Adrenal gland (tissue), 12 donors: Measurements from ENCODE around the gene OR11H7. TPM values are rescaled to one million over a fixed set of nuclear protein-coding genes. Genes with fewer than 3 reads are reported as not detected.

Experiments
- DNase-seq, 7 donors: peaks; one replicate each; pipeline ENCODE4 v3.0.0-alpha.2; 2019 to 2020
- H3K27ac ChIP-seq, 5 donors: fragments of 200-600 bp; sonication (generic) in 4 of 5; 1 replicate in 3 of 5; 2 replicates in 2 of 5; pipeline versions ENCODE4 v1.5.1 to v1.8.0; 2016 to 2020; ENCODE audit warnings: mild to moderate bottlenecking in 1 of 5
- H3K27me3 ChIP-seq: fragments of 200-600 bp; 2 replicates; pipeline ENCODE4 v1.8.0; 2021
- H3K36me3 ChIP-seq, 2 donors: fragments of 200-600 bp; replicated peaks in 1 of 2; 1 replicate in 1 of 2; 2 replicates in 1 of 2; pipeline versions ENCODE4 v1.5.1 to v1.8.0; 2018 to 2022
- H3K4me1 ChIP-seq, 2 donors: fragments of 200-600 bp; replicated peaks in 1 of 2; 1 replicate in 1 of 2; 2 replicates in 1 of 2; pipeline versions ENCODE4 v1.5.1 to v1.8.0; 2018 to 2021
- H3K4me3 ChIP-seq, 4 donors: fragments of 200-600 bp; sonication (generic) in 3 of 4; one replicate each; pipeline ENCODE4 v1.5.1; 2016 to 2018
- H3K9me3 ChIP-seq, 3 donors: fragments of 200-600 bp; sonication (generic) in 1 of 3; replicated peaks in 1 of 3; 1 replicate in 2 of 3; 2 replicates in 1 of 3; pipeline versions ENCODE4 v1.5.1 to v1.8.0; 2016 to 2021
- CTCF ChIP-seq, 6 experiments: fragments of 450-650 bp in 4 of 6; fragments of 200-600 bp in 2 of 6; sonication (generic) in 1 of 6; IDR thresholded peaks; 1 replicate in 5 of 6; 2 replicates in 1 of 6; pipeline versions ENCODE4 v1.5.1 to v1.8.0; 2016 to 2021; ENCODE audit warnings: antibody characterized with exemption in 6 of 6, mild to moderate bottlenecking in 2 of 6, moderate library complexity in 1 of 6
- POLR2A ChIP-seq, 2 donors: fragments of 450-650 bp; IDR thresholded peaks; one replicate each; pipeline ENCODE4 v1.6.1; 2017; ENCODE audit warnings: antibody characterized with exemption in 2 of 2, mild to moderate bottlenecking in 2 of 2, moderate library complexity in 1 of 2
- WGBS, 4 donors: extraction: QIAGEN DNeasy Blood & Tissue Kit in 2 of 4; methylation state at CpG; one replicate each; pipeline versions ENCODE4 v1.1.5 to v1.1.7; 2013 to 2017; 5-methylcytosine and 5-hydroxymethylcytosine counted together
- intact Hi-C, 2 donors: fragments of 100-400 bp; cut with DNase I; formaldehyde crosslinking; loops; one replicate each; pipeline versions ENCODE4 v1.14.1 to v1.15.0; 2022 to 2023
- polyA plus RNA-seq, 3 donors: library from polyadenylated mRNA; stranded (reverse); fragments of 200-250 nt in 2 of 3; fragments of 350-450 nt in 1 of 3; fragmentation: Illumina TruSeq in 1 of 3; extraction: RNeasy Lipid Tissue Mini Kit (QIAGEN cat#74804) in 1 of 3; gene quantifications; one replicate each; pipeline ENCODE4 v1.2.3, GENCODE V29; 2013 to 2014
- total RNA-seq, 9 donors: library from RNA; depleted of rRNA in 4 of 9; stranded (reverse); fragments of >200 nt in 4 of 9; fragments of 120-200 nt in 1 of 9; fragmentation: NEBNext Ultra II Directional in 1 of 9; extraction: Animal tissue kit (Norgen Biotek cat#: 25700) in 1 of 9; gene quantifications; one replicate each; pipeline versions ENCODE4 v1.1.0 to v1.2.4, GENCODE V29; 2013 to 2023
- donor health status: healthy with polysubstance abuse.
- donor health status: Bipolar disorder and iron deficiency.
- donor health status: DM: yes; HTN: yes; CAD: no.
- donor health status: DM: no; HTN: no; CAD: no.
- donor health status: DM: no; HTN: no; CAD: no.
- donor health status: DM: yes; HTN: yes; CAD: no.

Gene OR11H7
- total and polyA plus RNA-seq, 12 donors: not detected

- Histone ChIP-seq H3K9me3 (no peaks in the 10 kb centered on the region), H3K27ac (no peak overlapping the region), H3K36me3 (no peaks in the 10 kb centered on the region), H3K4me1 (no peaks in the 10 kb centered on the region), H3K4me3 (no peak overlapping the region), H3K27me3 (no peaks in the 10 kb centered on the region)
- intact Hi-C loops: no loop called here
- no peak for DNase-seq
- TF ChIP-seq CTCF (IDR thresholded peaks at IDR 0.05) (peak in 1 of 6 experiments; percentile 10), POLR2A (IDR thresholded peaks at IDR 0.05) (no peak)
- 16 to 34% (median 23%) methylated on average over 2 of the region's 2 CpGs for WGBS, 4 donors
Observed at GRCh38 chr14:20195911-20196310, 32.9 kb upstream of the OR11H7 start.

GRCh38 chr14:20197459-20197858, 31.3 kb upstream of the OR11H7 start:
- TF ChIP-seq POLR2A (IDR thresholded peaks at IDR 0.05): no peak
- TF ChIP-seq CTCF (IDR thresholded peaks at IDR 0.05): no peak
- Histone ChIP-seq H3K4me3 (no peak overlapping the region), H3K27me3 (no peaks in the 10 kb centered on the region), H3K27ac (no peak overlapping the region), H3K36me3 (no peaks in the 10 kb centered on the region), H3K9me3 (no peaks in the 10 kb centered on the region), H3K4me1 (no peaks in the 10 kb centered on the region)
- 70 to 81% (median 77%) methylated on average over 5 to 6 of the region's 6 CpGs for WGBS, 4 donors
- intact Hi-C loops: no loop called here
- DNase-seq: peak in 3 of 7 donors; percentile 13 to 51 (median 24)

GRCh38 chr14:20198991-20199390, 29.8 kb upstream of the OR11H7 start:
- Histone ChIP-seq H3K4me3 (no peak overlapping the region), H3K36me3 (no peaks in the 10 kb centered on the region), H3K9me3 (no peaks in the 10 kb centered on the region), H3K4me1 (no peaks in the 10 kb centered on the region), H3K27me3 (no peaks in the 10 kb centered on the region), H3K27ac (no peak overlapping the region)
- WGBS, 4 donors: 44 to 53% (median 45%) methylated on average over 5 of the region's 5 CpGs
- no peak for DNase-seq
- TF ChIP-seq POLR2A (IDR thresholded peaks at IDR 0.05): no peak
- TF ChIP-seq CTCF (IDR thresholded peaks at IDR 0.05): no peak
- intact Hi-C loops: no loop called here

DNA sequence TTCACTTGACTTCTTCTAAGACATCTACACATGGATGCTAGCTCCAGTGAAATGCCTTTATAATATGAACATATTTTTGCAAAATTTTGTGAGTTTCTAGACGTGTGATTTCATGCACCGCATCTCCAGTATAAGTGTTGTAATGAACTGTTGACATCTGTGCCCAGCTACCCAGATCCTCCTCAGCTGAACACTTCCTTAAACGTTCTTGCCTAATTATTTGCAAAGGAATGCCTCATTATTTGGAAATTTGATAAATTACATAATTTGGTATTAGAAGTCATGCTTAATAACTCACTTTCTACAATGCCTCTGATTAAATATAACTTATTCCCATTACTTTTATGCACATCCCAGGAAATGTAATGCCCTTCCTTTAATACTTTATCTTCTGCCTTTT, 24.1 kb upstream of the OR11H7 start:
- H3K27ac ChIP-seq: no peak overlapping the region
- no peak overlapping the region for H3K4me3 ChIP-seq
- 41 to 53% (median 48%) methylated on average over 3 of the region's 3 CpGs for WGBS, 4 donors
- TF ChIP-seq CTCF (IDR thresholded peaks at IDR 0.05) (no peak), POLR2A (IDR thresholded peaks at IDR 0.05) (no peak)
- H3K36me3 ChIP-seq: no peaks in the 10 kb centered on the region
- H3K9me3 ChIP-seq: no peaks in the 10 kb centered on the region
- intact Hi-C loops: no loop called here
- H3K27me3 ChIP-seq: no peaks in the 10 kb centered on the region
- DNase-seq: no peak
- H3K4me1 ChIP-seq: no peaks in the 10 kb centered on the region
